ENCODE measurements around the gene MICALL2. TPM values are rescaled to one million over a fixed set of nuclear protein-coding genes. Genes with fewer than 3 reads are reported as not detected.

The MICALL2 gene
- total and polyA plus RNA-seq, 4 donors, result 2.9 to 16.3 (median 7.6) TPM

DNA sequence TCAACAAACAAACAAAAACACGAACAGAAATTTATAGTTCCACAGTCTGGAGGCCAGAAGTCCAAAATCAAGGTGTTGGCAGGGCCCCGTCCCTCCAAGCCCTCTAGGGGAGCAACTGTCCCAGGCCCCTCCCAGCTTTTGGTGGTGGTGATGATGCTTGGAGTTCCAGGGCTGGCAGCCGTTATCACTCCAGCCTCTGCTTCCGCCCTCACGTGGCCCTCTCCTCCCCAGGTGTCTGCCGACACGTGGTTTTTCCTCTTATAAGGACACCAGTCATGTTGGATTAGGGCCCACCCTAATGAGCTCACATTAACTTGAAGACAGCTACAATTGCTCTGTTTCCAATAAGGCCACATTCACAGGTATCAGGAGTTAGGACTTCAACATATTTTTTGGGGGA, 49.7 kb downstream of the MICALL2 start:
- Histone ChIP-seq H3K36me3 (ENCODE audit: control insufficient read depth in 4 of 4, insufficient read depth in 3 of 4, low read depth in 1 of 4, low read length in 3 of 4) (no peaks in the 10 kb centered on the region), H3K4me3 (ENCODE audit: low read depth in 1 of 3, low read length in 3 of 3) (no peak overlapping the region), H3K9ac (ENCODE audit: low read depth in 1 of 2, low read length in 2 of 2) (no peak overlapping the region), H3K27ac (ENCODE audit: low read depth in 1 of 2, low read length in 2 of 2) (no peak overlapping the region), H3K9me3 (ENCODE audit: control insufficient read depth in 4 of 4, low read length in 3 of 4) (no peaks in the 10 kb centered on the region), H3K27me3 (ENCODE audit: control insufficient read depth in 4 of 4, insufficient read depth in 4 of 4, low read length in 3 of 4) (peaks cover 0 to 7% (median 3%) of the 10 kb centered on the region in 4 donors), H3K4me1 (ENCODE audit: control insufficient read depth in 4 of 4, insufficient read depth in 4 of 4, low read length in 3 of 4) (peaks cover 0 to 6% (median 0%) of the 10 kb centered on the region in 4 donors)
- TF ChIP-seq EGR1 (IDR thresholded peaks at IDR 0.05; ENCODE audit: low read depth in 2 of 2), result no peak
- no peak for TF ChIP-seq CTCF (IDR thresholded peaks at IDR 0.05; ENCODE audit: low read depth, low read length, missing input control)
- TF ChIP-seq, protein P1, sequence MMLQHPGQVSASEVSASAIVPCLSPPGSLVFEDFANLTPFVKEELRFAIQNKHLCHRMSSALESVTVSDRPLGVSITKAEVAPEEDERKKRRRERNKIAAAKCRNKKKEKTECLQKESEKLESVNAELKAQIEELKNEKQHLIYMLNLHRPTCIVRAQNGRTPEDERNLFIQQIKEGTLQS (IDR thresholded peaks at IDR 0.05), result no peak
- TF ChIP-seq NR2F2 (IDR thresholded peaks at IDR 0.05), result no peak
- no peak for TF ChIP-seq HNF4A (conservative IDR thresholded peaks at IDR 0.05)
- no peak for TF ChIP-seq FOXA1 (IDR thresholded peaks at IDR 0.05)
- TF ChIP-seq, protein P2, sequence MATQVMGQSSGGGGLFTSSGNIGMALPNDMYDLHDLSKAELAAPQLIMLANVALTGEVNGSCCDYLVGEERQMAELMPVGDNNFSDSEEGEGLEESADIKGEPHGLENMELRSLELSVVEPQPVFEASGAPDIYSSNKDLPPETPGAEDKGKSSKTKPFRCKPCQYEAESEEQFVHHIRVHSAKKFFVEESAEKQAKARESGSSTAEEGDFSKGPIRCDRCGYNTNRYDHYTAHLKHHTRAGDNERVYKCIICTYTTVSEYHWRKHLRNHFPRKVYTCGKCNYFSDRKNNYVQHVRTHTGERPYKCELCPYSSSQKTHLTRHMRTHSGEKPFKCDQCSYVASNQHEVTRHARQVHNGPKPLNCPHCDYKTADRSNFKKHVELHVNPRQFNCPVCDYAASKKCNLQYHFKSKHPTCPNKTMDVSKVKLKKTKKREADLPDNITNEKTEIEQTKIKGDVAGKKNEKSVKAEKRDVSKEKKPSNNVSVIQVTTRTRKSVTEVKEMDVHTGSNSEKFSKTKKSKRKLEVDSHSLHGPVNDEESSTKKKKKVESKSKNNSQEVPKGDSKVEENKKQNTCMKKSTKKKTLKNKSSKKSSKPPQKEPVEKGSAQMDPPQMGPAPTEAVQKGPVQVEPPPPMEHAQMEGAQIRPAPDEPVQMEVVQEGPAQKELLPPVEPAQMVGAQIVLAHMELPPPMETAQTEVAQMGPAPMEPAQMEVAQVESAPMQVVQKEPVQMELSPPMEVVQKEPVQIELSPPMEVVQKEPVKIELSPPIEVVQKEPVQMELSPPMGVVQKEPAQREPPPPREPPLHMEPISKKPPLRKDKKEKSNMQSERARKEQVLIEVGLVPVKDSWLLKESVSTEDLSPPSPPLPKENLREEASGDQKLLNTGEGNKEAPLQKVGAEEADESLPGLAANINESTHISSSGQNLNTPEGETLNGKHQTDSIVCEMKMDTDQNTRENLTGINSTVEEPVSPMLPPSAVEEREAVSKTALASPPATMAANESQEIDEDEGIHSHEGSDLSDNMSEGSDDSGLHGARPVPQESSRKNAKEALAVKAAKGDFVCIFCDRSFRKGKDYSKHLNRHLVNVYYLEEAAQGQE (IDR thresholded peaks at IDR 0.05), result no peak
- DNase-seq (ENCODE audit: low spot score), result no peak
- WGBS, result 68% methylated on average over 7 of the region's 7 CpGs

GRCh38 chr7:1408466-1408865, 50.8 kb downstream of the MICALL2 start:
- WGBS, result 78% methylated on average over 8 of the region's 8 CpGs
- TF ChIP-seq RAD21 (IDR thresholded peaks at IDR 0.05) (no peak), SP1 (IDR thresholded peaks at IDR 0.05) (no peak), FOXA1 (IDR thresholded peaks at IDR 0.05) (no peak), CTCF (IDR thresholded peaks at IDR 0.05; ENCODE audit: low read depth, low read length, missing input control) (no peak), HNF4G (IDR thresholded peaks at IDR 0.05) (no peak), YY1 (IDR thresholded peaks at IDR 0.05) (no peak)
- TF ChIP-seq, protein P1 (IDR thresholded peaks at IDR 0.05), result no peak
- DNase-seq (ENCODE audit: low spot score), result no peak
- H3K27ac ChIP-seq (ENCODE audit: low read depth in 1 of 2, low read length in 2 of 2), result no peak overlapping the region
- H3K9me3 ChIP-seq (ENCODE audit: control insufficient read depth in 4 of 4, low read length in 3 of 4), result no peaks in the 10 kb centered on the region
- H3K9ac ChIP-seq (ENCODE audit: low read depth in 1 of 2, low read length in 2 of 2), result no peak overlapping the region
- no peaks in the 10 kb centered on the region for H3K36me3 ChIP-seq (ENCODE audit: control insufficient read depth in 4 of 4, insufficient read depth in 3 of 4, low read depth in 1 of 4, low read length in 3 of 4)
- no peak overlapping the region for H3K4me3 ChIP-seq (ENCODE audit: low read depth in 1 of 3, low read length in 3 of 3)
- peaks cover 0 to 8% (median 4%) of the 10 kb centered on the region in 4 donors for H3K27me3 ChIP-seq (ENCODE audit: control insufficient read depth in 4 of 4, insufficient read depth in 4 of 4, low read length in 3 of 4)
- peaks cover 0 to 6% (median 0%) of the 10 kb centered on the region in 4 donors for H3K4me1 ChIP-seq (ENCODE audit: control insufficient read depth in 4 of 4, insufficient read depth in 4 of 4, low read length in 3 of 4)

Measured in liver (tissue), 9 donors.